ENCODE data around the gene CHPT1. TPM values are rescaled to one million over a fixed set of nuclear protein-coding genes. Genes with fewer than 3 reads are reported as not detected.
"Not testable (repeated sequence)": the region's sequence is repeated elsewhere in the genome, so short reads cannot be mapped to it uniquely, and the experiment has no call there.

The CHPT1 gene
- polyA plus RNA-seq, 1 experiment = 21.2 TPM

DNA sequence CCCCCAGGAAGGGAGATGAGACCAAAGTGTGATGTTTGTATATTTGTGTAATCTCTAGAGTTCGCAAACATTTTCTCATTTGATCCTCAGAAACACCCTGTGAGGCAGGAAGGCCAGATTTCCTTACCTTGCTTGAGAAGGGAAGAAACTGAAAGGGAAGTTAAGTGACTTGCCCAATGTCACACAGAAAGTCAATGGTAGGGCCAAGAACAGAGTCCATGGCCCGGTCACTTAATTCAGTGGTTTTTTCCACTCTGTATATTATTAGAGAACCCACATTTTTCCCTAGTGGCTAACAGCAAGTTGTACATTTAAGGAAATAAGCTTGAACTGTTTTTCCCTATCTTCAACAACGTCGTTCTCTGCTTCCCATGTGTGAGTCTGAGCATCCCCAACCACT lies 25.6 kb upstream of the CHPT1 start:
- TF ChIP-seq, protein P1, sequence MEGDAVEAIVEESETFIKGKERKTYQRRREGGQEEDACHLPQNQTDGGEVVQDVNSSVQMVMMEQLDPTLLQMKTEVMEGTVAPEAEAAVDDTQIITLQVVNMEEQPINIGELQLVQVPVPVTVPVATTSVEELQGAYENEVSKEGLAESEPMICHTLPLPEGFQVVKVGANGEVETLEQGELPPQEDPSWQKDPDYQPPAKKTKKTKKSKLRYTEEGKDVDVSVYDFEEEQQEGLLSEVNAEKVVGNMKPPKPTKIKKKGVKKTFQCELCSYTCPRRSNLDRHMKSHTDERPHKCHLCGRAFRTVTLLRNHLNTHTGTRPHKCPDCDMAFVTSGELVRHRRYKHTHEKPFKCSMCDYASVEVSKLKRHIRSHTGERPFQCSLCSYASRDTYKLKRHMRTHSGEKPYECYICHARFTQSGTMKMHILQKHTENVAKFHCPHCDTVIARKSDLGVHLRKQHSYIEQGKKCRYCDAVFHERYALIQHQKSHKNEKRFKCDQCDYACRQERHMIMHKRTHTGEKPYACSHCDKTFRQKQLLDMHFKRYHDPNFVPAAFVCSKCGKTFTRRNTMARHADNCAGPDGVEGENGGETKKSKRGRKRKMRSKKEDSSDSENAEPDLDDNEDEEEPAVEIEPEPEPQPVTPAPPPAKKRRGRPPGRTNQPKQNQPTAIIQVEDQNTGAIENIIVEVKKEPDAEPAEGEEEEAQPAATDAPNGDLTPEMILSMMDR (IDR thresholded peaks at IDR 0.05; ENCODE audit: insufficient read depth, low read depth, low read length) = no peak
- ChIA-PET POLR2A (no interaction called here), CTCF (no interaction called here)
- H3K4me3 ChIP-seq (ENCODE audit: low read depth, low read length) = no peak overlapping the region
- no peaks in the 10 kb centered on the region for H3K36me3 ChIP-seq (ENCODE audit: control insufficient read depth, insufficient read depth, low read length)
- no peak for DNase-seq (ENCODE audit: low read depth)
- peaks cover 2% of the 10 kb centered on the region; the same call in 1 of the 2 replicates for H3K27me3 ChIP-seq (ENCODE audit: control insufficient read depth, insufficient read depth, low read length)

GRCh38 chr12:101675555-101675954 lies 21.9 kb upstream of the CHPT1 start:
- TF ChIP-seq, protein P1 (IDR thresholded peaks at IDR 0.05; ENCODE audit: insufficient read depth, low read depth, low read length) = no peak
- no peak for DNase-seq (ENCODE audit: low read depth)
- H3K4me3 ChIP-seq (ENCODE audit: low read depth, low read length) = no peak overlapping the region
- peaks cover 2% of the 10 kb centered on the region; the same call in 1 of the 2 replicates for H3K27me3 ChIP-seq (ENCODE audit: control insufficient read depth, insufficient read depth, low read length)
- ChIA-PET POLR2A (no interaction called here), CTCF (interaction anchor here (0.6 kb wide), 1 partner anchor 1115 kb away, joined by 3 read pairs; no protein-coding TSS in a partner anchor)
- no peaks in the 10 kb centered on the region for H3K36me3 ChIP-seq (ENCODE audit: control insufficient read depth, insufficient read depth, low read length)

- DNase-seq (ENCODE audit: low read depth); POLR2A ChIA-PET; H3K4me3 ChIP-seq (ENCODE audit: low read depth, low read length); CTCF ChIA-PET; H3K36me3 ChIP-seq (ENCODE audit: control insufficient read depth, insufficient read depth, low read length); H3K27me3 ChIP-seq (ENCODE audit: control insufficient read depth, insufficient read depth, low read length): not testable (repeated sequence)
Observed at GRCh38 chr12:101676497-101676896, 20.9 kb upstream of the CHPT1 start.

- no peak for DNase-seq (ENCODE audit: low read depth)
- Histone ChIP-seq H3K27me3 (ENCODE audit: control insufficient read depth, insufficient read depth, low read length) (no peaks in the 10 kb centered on the region; the same call in 1 of the 2 replicates), H3K4me3 (ENCODE audit: low read depth, low read length) (no peak overlapping the region), H3K36me3 (ENCODE audit: control insufficient read depth, insufficient read depth, low read length) (no peaks in the 10 kb centered on the region)
- POLR2A ChIA-PET = no interaction called here
- CTCF ChIA-PET = no interaction called here
- TF ChIP-seq, protein P1 (IDR thresholded peaks at IDR 0.05; ENCODE audit: insufficient read depth, low read depth, low read length) = no peak
Observed at GRCh38 chr12:101678081-101678480, 19.4 kb upstream of the CHPT1 start.

- DNase-seq (ENCODE audit: low read depth) = no peak
- ChIA-PET CTCF (no interaction called here), POLR2A (no interaction called here)
- TF ChIP-seq, protein P1 (IDR thresholded peaks at IDR 0.05; ENCODE audit: insufficient read depth, low read depth, low read length) = no peak
- no peak overlapping the region for H3K4me3 ChIP-seq (ENCODE audit: low read depth, low read length)
- no peaks in the 10 kb centered on the region; the same call in 1 of the 2 replicates for H3K27me3 ChIP-seq (ENCODE audit: control insufficient read depth, insufficient read depth, low read length)
- H3K36me3 ChIP-seq (ENCODE audit: control insufficient read depth, insufficient read depth, low read length) = no peaks in the 10 kb centered on the region
Observed at GRCh38 chr12:101680240-101680639, 17.2 kb upstream of the CHPT1 start.

- TF ChIP-seq, protein P1 (IDR thresholded peaks at IDR 0.05; ENCODE audit: insufficient read depth, low read depth, low read length) = no peak
- CTCF ChIA-PET = no interaction called here
- DNase-seq (ENCODE audit: low read depth) = no peak
- H3K27me3 ChIP-seq (ENCODE audit: control insufficient read depth, insufficient read depth, low read length) = no peaks in the 10 kb centered on the region; the same call in 1 of the 2 replicates
- no peak overlapping the region for H3K4me3 ChIP-seq (ENCODE audit: low read depth, low read length)
- POLR2A ChIA-PET = no interaction called here
- no peaks in the 10 kb centered on the region for H3K36me3 ChIP-seq (ENCODE audit: control insufficient read depth, insufficient read depth, low read length)
Observed at GRCh38 chr12:101680647-101681046, 16.8 kb upstream of the CHPT1 start.

DNA sequence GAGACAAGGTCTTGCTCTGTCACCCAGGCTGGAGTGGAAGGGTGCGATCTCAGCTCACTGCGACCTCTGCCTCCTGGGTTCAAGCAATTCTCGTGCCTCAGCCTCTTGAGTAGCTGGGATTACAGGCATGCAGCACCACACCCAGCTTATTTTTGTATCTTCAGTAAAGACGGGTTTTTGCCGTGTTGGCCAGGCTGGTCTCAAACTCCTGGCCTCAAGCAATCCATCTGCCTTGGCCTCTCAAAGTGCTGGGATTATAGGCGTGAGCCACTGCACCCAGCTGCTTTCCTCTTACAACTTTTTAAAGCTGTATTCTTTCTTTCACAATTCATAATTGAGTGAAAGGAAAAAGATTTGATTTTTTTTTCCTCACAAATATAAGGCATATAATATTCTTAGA lies 15.8 kb upstream of the CHPT1 start:
- POLR2A ChIA-PET; H3K36me3 ChIP-seq (ENCODE audit: control insufficient read depth, insufficient read depth, low read length); H3K4me3 ChIP-seq (ENCODE audit: low read depth, low read length); H3K27me3 ChIP-seq (ENCODE audit: control insufficient read depth, insufficient read depth, low read length); DNase-seq (ENCODE audit: low read depth): not testable (repeated sequence)
- CTCF ChIA-PET = interaction anchor here (0.6 kb wide), 1 partner anchor 1180 kb away, joined by 3 read pairs; no protein-coding TSS in a partner anchor

Data from BJ (cell line).